Panc1 (cell line): ENCODE measurements around the gene RBL2. TPM values are rescaled to one million over a fixed set of nuclear protein-coding genes. Genes with fewer than 3 reads are reported as not detected.

Experiments
- ATAC-seq: fragments of 200-7000 bp; cut with Tn5 transposase; 2 replicates; pipeline ENCODE4 v1.9.1; 2020; ENCODE audit warnings: mild to moderate bottlenecking, moderate library complexity
- BruUV-seq: library from RNA; stranded (reverse); fragments of 400-500 nt; replicated peaks from 2 replicates; lab custom pipeline; 2021; lab: Mats Ljungman, UMichigan
- CTCF ChIA-PET: fragments of 300-600 bp; sonication (Branson Sonifier 250); formaldehyde crosslinking; loops from one replicate; lab custom pipeline; 2022; ENCODE audit warnings: antibody characterized with exemption; lab: Charles Lee
- POLR2A ChIA-PET: fragments of 300-600 bp; sonication (Branson Sonifier 250); formaldehyde crosslinking; loops from one replicate; lab custom pipeline; 2022; ENCODE audit warnings: antibody characterized with exemption; lab: Charles Lee
- DNase-seq: peaks from one replicate; pipeline ENCODE4 v3.0.0-alpha.2; 2010; ENCODE audit warnings: low read depth, low spot score
- H3K27ac ChIP-seq: 2 replicates; pipeline ENCODE4 v1.5.1; 2011; ENCODE audit warnings: mild to moderate bottlenecking, low read length, inconsistent platforms
- H3K27me3 ChIP-seq: fragments of 200-500 bp; sonication (Bioruptor generic); 2 replicates; pipeline ENCODE4 v1.6.0; 2014; ENCODE audit warnings: low read length, inconsistent platforms; ENCODE audit not compliant: control insufficient read depth, insufficient read depth
- H3K36me3 ChIP-seq: fragments of 200-500 bp; sonication (Bioruptor generic); 2 replicates; pipeline ENCODE4 v1.5.1; 2014; ENCODE audit warnings: inconsistent platforms, mild to moderate bottlenecking, low read length, moderate library complexity; ENCODE audit not compliant: control insufficient read depth, insufficient read depth
- H3K4me1 ChIP-seq: 2 replicates; pipeline ENCODE4 v1.5.1; 2011; ENCODE audit warnings: inconsistent platforms, mild to moderate bottlenecking, low read length, moderate library complexity; ENCODE audit not compliant: control insufficient read depth, insufficient read depth
- H3K4me3 ChIP-seq, 2 experiments: 2 replicates each; pipeline ENCODE4 v1.5.1; 2011 to 2012; ENCODE audit warnings: low read depth in 2 of 2, low read length in 2 of 2, mild to moderate bottlenecking in 2 of 2, inconsistent platforms in 1 of 2, moderate library complexity in 1 of 2
- H3K9me3 ChIP-seq: fragments of 200-500 bp; sonication (Bioruptor generic); 2 replicates; pipeline ENCODE4 v1.5.1; 2014; ENCODE audit warnings: low read depth, mild to moderate bottlenecking, inconsistent platforms, low read length, moderate library complexity; ENCODE audit not compliant: control insufficient read depth, insufficient read depth
- CTCF ChIP-seq: fragments of 450-650 bp; IDR thresholded peaks from 2 replicates; pipeline ENCODE4 v1.5.1; 2017; ENCODE audit warnings: mild to moderate bottlenecking
- POLR2AphosphoS5 ChIP-seq: IDR thresholded peaks from 2 replicates; pipeline ENCODE4 v1.6.1; 2012; ENCODE audit warnings: mild to moderate bottlenecking, low read depth, low read length, moderate library complexity
- SIN3A ChIP-seq: IDR thresholded peaks from 2 replicates; pipeline ENCODE4 v1.6.1; 2012; ENCODE audit warnings: low read depth, mild to moderate bottlenecking, low read length, moderate library complexity, borderline replicate concordance; ENCODE audit not compliant: insufficient read depth
- TCF7L2 ChIP-seq: IDR thresholded peaks from 2 replicates; pipeline ENCODE4 v1.6.1; 2011; ENCODE audit warnings: mild to moderate bottlenecking, low read depth, low read length, inconsistent platforms
- in situ Hi-C: cut with HindIII; loops from 2 replicates; pipeline ENCODE4 v1.10.0; 2016; ENCODE audit warnings: low sequenced_read_pairs, low pct_unique_long_range_greater_than_20kb
- intact Hi-C: fragments of 100-400 bp; cut with micrococcal nuclease; formaldehyde crosslinking; loops from one replicate; pipeline ENCODE4 v1.10.0; 2022; ENCODE audit not compliant: unreplicated experiment
- total RNA-seq: library from RNA; stranded (reverse); gene quantifications from one replicate; pipeline ENCODE4 v1.2.1, GENCODE V29; 2021; ENCODE audit not compliant: unreplicated experiment
- TF ChIP-seq, protein P1 (sequence below), 2 experiments: IDR thresholded peaks; 2 replicates each; pipeline ENCODE4 v1.6.1; 2011 to 2012; ENCODE audit warnings: low read depth in 2 of 2, control low read depth in 1 of 2, low read length in 1 of 2, mild to moderate bottlenecking in 1 of 2, moderate library complexity in 1 of 2; ENCODE audit not compliant: insufficient read depth in 1 of 2

The RBL2 gene
- total RNA-seq, 1 experiment from 2014 or later, result 28.9 TPM

- ATAC-seq, result no peak
- no peak overlapping the region for H3K4me3 ChIP-seq
- no peaks in the 10 kb centered on the region for H3K9me3 ChIP-seq
- in situ Hi-C loops (no loop called here), intact Hi-C loops (no loop called here)
- no peak for DNase-seq
- TF ChIP-seq POLR2AphosphoS5, result no peak
- no peak for TF ChIP-seq CTCF
- TF ChIP-seq, protein P1, sequence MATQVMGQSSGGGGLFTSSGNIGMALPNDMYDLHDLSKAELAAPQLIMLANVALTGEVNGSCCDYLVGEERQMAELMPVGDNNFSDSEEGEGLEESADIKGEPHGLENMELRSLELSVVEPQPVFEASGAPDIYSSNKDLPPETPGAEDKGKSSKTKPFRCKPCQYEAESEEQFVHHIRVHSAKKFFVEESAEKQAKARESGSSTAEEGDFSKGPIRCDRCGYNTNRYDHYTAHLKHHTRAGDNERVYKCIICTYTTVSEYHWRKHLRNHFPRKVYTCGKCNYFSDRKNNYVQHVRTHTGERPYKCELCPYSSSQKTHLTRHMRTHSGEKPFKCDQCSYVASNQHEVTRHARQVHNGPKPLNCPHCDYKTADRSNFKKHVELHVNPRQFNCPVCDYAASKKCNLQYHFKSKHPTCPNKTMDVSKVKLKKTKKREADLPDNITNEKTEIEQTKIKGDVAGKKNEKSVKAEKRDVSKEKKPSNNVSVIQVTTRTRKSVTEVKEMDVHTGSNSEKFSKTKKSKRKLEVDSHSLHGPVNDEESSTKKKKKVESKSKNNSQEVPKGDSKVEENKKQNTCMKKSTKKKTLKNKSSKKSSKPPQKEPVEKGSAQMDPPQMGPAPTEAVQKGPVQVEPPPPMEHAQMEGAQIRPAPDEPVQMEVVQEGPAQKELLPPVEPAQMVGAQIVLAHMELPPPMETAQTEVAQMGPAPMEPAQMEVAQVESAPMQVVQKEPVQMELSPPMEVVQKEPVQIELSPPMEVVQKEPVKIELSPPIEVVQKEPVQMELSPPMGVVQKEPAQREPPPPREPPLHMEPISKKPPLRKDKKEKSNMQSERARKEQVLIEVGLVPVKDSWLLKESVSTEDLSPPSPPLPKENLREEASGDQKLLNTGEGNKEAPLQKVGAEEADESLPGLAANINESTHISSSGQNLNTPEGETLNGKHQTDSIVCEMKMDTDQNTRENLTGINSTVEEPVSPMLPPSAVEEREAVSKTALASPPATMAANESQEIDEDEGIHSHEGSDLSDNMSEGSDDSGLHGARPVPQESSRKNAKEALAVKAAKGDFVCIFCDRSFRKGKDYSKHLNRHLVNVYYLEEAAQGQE (IDR thresholded peaks at IDR 0.05; ENCODE audit: insufficient read depth in 1 of 2, low read depth in 2 of 2, low read length in 1 of 2), result no peak
- TF ChIP-seq SIN3A, result no peak
- TF ChIP-seq TCF7L2, result no peak
- no peaks in the 10 kb centered on the region; the same call in 1 of the 2 replicates for H3K36me3 ChIP-seq
- no peak overlapping the region for H3K27ac ChIP-seq
- H3K27me3 ChIP-seq, result no peaks in the 10 kb centered on the region
- no TSS peak for BruUV-seq
- POLR2A ChIA-PET, result no interaction called here
- H3K4me1 ChIP-seq, result no peaks in the 10 kb centered on the region
- CTCF ChIA-PET, result no interaction called here
Observed at GRCh38 chr16:53430363-53430762, 3.9 kb upstream of the RBL2 start.

GRCh38 chr16:53433509-53433908 lies 762 bp upstream of the RBL2 start:
- H3K27ac ChIP-seq, result peak overlapping the region; percentile 88
- H3K27me3 ChIP-seq, result no peaks in the 10 kb centered on the region
- no peaks in the 10 kb centered on the region for H3K9me3 ChIP-seq
- no peaks in the 10 kb centered on the region; the same call in 1 of the 2 replicates for H3K36me3 ChIP-seq
- in situ Hi-C loops (no loop called here), intact Hi-C loops (no loop called here)
- H3K4me1 ChIP-seq, result peaks cover 5% of the 10 kb centered on the region; the same call in 1 of the 2 replicates
- peak overlapping the region; percentile 92 to 93 for H3K4me3 ChIP-seq
- POLR2A ChIA-PET, result no interaction called here
- ATAC-seq, result no peak
- no peak for TF ChIP-seq TCF7L2
- no peak for TF ChIP-seq POLR2AphosphoS5
- TF ChIP-seq SIN3A, result no peak
- no peak for TF ChIP-seq CTCF
- TF ChIP-seq, protein P1 (IDR thresholded peaks at IDR 0.05; ENCODE audit: insufficient read depth in 1 of 2, low read depth in 2 of 2, low read length in 1 of 2), result no peak
- CTCF ChIA-PET, result no interaction called here
- BruUV-seq, result no TSS peak
- no peak for DNase-seq
